K562 (cell line): ENCODE results near the gene RNF39. TPM values are rescaled to one million over a fixed set of nuclear protein-coding genes. Genes with fewer than 3 reads are reported as not detected.

Source experiments
- ADNP ChIP-seq: fragments of 200-800 bp; sonication (Bioruptor generic); IDR thresholded peaks from 2 replicates; pipeline ENCODE4 v1.6.1; 2016; ENCODE audit warnings: missing genetic modification characterization, missing compliant biosample characterization
- CBX2 ChIP-seq: fragments of 200-600 bp; sonication (generic); IDR thresholded peaks from one replicate; pipeline ENCODE4 v1.6.1; 2012; ENCODE audit warnings: mild to moderate bottlenecking, low read length, inconsistent platforms; ENCODE audit not compliant: insufficient read depth, poor library complexity, severe bottlenecking
- E2F8 ChIP-seq: fragments of 450-650 bp; IDR thresholded peaks from 2 replicates; pipeline ENCODE4 v1.7.1; 2018; ENCODE audit warnings: mild to moderate bottlenecking, low read depth; ENCODE audit not compliant: partially characterized antibody
- ELF4 ChIP-seq: fragments of 450-650 bp; formaldehyde crosslinking; IDR thresholded peaks from 2 replicates; pipeline ENCODE4 v1.4.0; 2022; ENCODE audit warnings: missing genetic modification characterization
- ELK1 ChIP-seq: sonication (generic); formaldehyde crosslinking; IDR thresholded peaks from 2 replicates; pipeline ENCODE4 v1.8.1; 2022; ENCODE audit warnings: missing genetic modification reagents
- FOXA1 ChIP-seq: fragments of 450-650 bp; IDR thresholded peaks from 2 replicates; pipeline ENCODE4 v1.6.1; 2016; ENCODE audit warnings: mild to moderate bottlenecking, borderline replicate concordance
- KAT7 ChIP-seq: sonication (generic); formaldehyde crosslinking; IDR thresholded peaks from 2 replicates; pipeline ENCODE4 v1.8.0; 2022; ENCODE audit warnings: missing genetic modification reagents, mild to moderate bottlenecking, borderline replicate concordance
- LCOR ChIP-seq: sonication (generic); formaldehyde crosslinking; IDR thresholded peaks from 2 replicates; pipeline ENCODE4 v1.8.0; 2022; ENCODE audit warnings: mild to moderate bottlenecking, missing genetic modification reagents
- NONO ChIP-seq, 2 experiments: fragments of 200-400 bp in 1 of 2; fragments of 450-650 bp in 1 of 2; formaldehyde crosslinking in 1 of 2; IDR thresholded peaks; 2 replicates each; pipeline ENCODE4 v1.6.1; 2017; ENCODE audit warnings: low read depth in 2 of 2, mild to moderate bottlenecking in 2 of 2, moderate library complexity in 2 of 2, low read length in 1 of 2
- PATZ1 ChIP-seq: fragments of 250-450 bp; sonication (Bioruptor Pico); IDR thresholded peaks from 2 replicates; pipeline ENCODE4 v1.5.0; 2020; ENCODE audit warnings: mild to moderate bottlenecking, borderline replicate concordance
- PHB ChIP-seq: fragments of 250-450 bp; sonication (Bioruptor Pico); IDR thresholded peaks from 2 replicates; pipeline ENCODE4 v1.5.0; 2021
- PHB2 ChIP-seq: fragments of 450-650 bp; IDR thresholded peaks from 2 replicates; pipeline ENCODE4 v1.6.1; 2017; ENCODE audit warnings: low read depth
- PHF21A ChIP-seq: fragments of 450-650 bp; IDR thresholded peaks from 2 replicates; pipeline ENCODE4 v1.6.1; 2017; ENCODE audit warnings: low read depth, borderline replicate concordance
- SMARCB1 ChIP-seq: IDR thresholded peaks from 2 replicates; pipeline ENCODE4 v1.6.1; 2011; ENCODE audit warnings: improper control_type of control experiment, low read depth; ENCODE audit not compliant: insufficient read length
- TFAP4 ChIP-seq: sonication (generic); formaldehyde crosslinking; IDR thresholded peaks from 2 replicates; pipeline ENCODE4 v1.8.0; 2022; ENCODE audit warnings: missing genetic modification reagents, mild to moderate bottlenecking, moderate library complexity, borderline replicate concordance
- XRCC4 ChIP-seq: IDR thresholded peaks from one replicate; pipeline ENCODE4 v1.6.1; 2011; ENCODE audit not compliant: insufficient read depth, insufficient read length; ENCODE audit errors: extremely low read depth
- ZBTB12 ChIP-seq: fragments of 250-450 bp; sonication (Bioruptor Pico); IDR thresholded peaks from 2 replicates; pipeline ENCODE4 v1.4.0; 2020
- ZNF3 ChIP-seq: fragments of 250-450 bp; sonication (Bioruptor Pico); IDR thresholded peaks from 2 replicates; pipeline ENCODE4 v1.5.0; 2021; ENCODE audit warnings: mild to moderate bottlenecking, moderate library complexity
- ZNF354B ChIP-seq: fragments of 250-450 bp; sonication (Bioruptor Pico); IDR thresholded peaks from 2 replicates; pipeline ENCODE4 v1.4.0; 2020
- polyA plus RNA-seq, 8 experiments: library from polyadenylated mRNA; depleted of rRNA in 4 of 8; stranded (reverse) in 5 of 8; unstranded in 3 of 8; fragments of >200 nt; fragmentation: Nextera tagmentation in 2 of 8; fragmentation: Illumina TruSeq in 1 of 8; extraction: Ambion mirVana in 2 of 8; extraction: Trizol in 1 of 8; gene quantifications; 2 replicates each; pipeline versions ENCODE4 v1.2.1 to v1.2.3, GENCODE V29; 2011 to 2014; ENCODE audit warnings: inconsistent platforms in 1 of 8, missing spikeins in 1 of 8
- total RNA-seq, 7 experiments: library from RNA; depleted of rRNA in 6 of 7; stranded (reverse); fragments of >200 nt in 6 of 7; fragmentation: Illumina TruSeq in 2 of 7; extraction: Trizol in 2 of 7; gene quantifications; 2 replicates each; pipeline versions ENCODE4 v1.2.1 to v1.2.3, GENCODE V29; 2011 to 2021; ENCODE audit warnings: low replicate concordance in 1 of 7

RNF39 gene
- total and polyA plus RNA-seq, 9 of the 15 experiments (the other 6 are each of a cell fraction or from before 2014, with no cell fraction given) = not detected

GRCh38 chr6:30061092-30061857, 14.3 kb downstream of the RNF39 start, which contains the start of gene POLR1H (continued):
- TF ChIP-seq ADNP (no peak), PHF21A (no peak), ZBTB12 (peak; percentile 98), PATZ1 (no peak), PHB2 (0 out of 2 replicates have a peak, but pooled peaks have one; percentile 11), FOXA1 (no peak), SMARCB1 (no peak), KAT7 (CRISPR knock-in tag) (peak; percentile 30; the same call in 1 of the 2 replicates), PHB (CRISPR knock-in tag) (no peak), TFAP4 (CRISPR knock-in tag) (peak; percentile 21), ZNF3 (no peak), XRCC4 (no peak), NONO (IDR thresholded peaks at IDR 0.05; ENCODE audit: low read depth in 2 of 2, low read length in 1 of 2) (no peak), LCOR (no peak), CBX2 (no peak), ELK1 (CRISPR knock-in tag) (no peak), E2F8 (peak; percentile 82), ZNF354B (CRISPR knock-in tag) (no peak), ELF4 (CRISPR knock-in tag) (no peak)
